ENCODE measurements around the gene PTPRN2. TPM values are rescaled to one million over a fixed set of nuclear protein-coding genes. Genes with fewer than 3 reads are reported as not detected.

PTPRN2 gene
- total and polyA plus RNA-seq, 8 donors = 12.2 to 49.2 (median 31.8) TPM

GRCh38 chr7:158259141-158259540 lies 328.5 kb downstream of the PTPRN2 start:
- no peak for FAIRE-seq
- 96 to 97% methylated on average over 10 of the region's 10 CpGs for WGBS, 2 donors
- Histone ChIP-seq H3K4me1 (no peaks in the 10 kb centered on the region), H3K27ac (no peak overlapping the region), H3K9me3 (no peaks in the 10 kb centered on the region), H3K36me3 (no peaks in the 10 kb centered on the region), H3K27me3 (no peaks in the 10 kb centered on the region), H3K4me3 (no peak overlapping the region)
- no peak for ATAC-seq
- no peak for TF ChIP-seq CTCF (IDR thresholded peaks at IDR 0.05)
- intact Hi-C loops (cut with DNase I) = no loop called here
- peak in 2 of 6 donors; percentile 25 to 32 for DNase-seq

DNA sequence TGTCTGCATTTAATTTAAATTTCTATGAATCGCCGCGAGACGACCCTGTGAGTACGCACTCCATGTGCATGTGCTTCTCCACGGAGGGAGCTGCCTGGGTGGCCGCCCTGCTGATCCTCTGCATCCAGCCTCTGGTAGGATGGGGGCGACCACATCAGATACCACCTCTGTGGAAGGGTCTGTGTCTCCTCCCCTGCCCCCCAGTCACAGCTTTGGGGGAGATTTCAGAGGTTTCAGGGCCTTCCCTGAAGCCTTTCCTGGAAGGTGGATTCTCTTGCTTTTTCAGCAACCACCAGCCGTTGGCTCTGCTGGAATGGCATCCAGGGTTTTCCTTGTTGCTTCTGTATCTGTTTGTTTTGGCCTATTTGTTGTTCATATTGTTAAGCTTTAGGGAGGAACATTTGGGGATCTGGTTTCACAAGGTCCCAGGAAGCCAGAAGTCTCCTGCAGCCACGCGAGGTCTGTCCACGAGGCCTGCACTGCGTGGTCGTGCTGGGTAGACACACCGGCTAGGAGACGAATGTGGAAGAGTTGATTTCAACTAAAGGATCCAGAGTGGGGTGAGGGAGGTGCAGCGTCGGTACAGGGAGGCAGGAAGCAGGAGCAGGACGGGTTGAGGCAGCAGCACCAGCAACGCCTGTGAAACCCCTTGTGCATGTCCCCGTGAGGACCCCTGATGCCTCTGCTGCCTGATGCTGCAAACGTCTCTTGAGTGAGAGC lies 329.1 kb downstream of the PTPRN2 start:
- Histone ChIP-seq H3K27me3 (no peaks in the 10 kb centered on the region), H3K4me3 (no peak overlapping the region), H3K4me1 (no peaks in the 10 kb centered on the region), H3K36me3 (no peaks in the 10 kb centered on the region), H3K9me3 (no peaks in the 10 kb centered on the region), H3K27ac (no peak overlapping the region)
- ATAC-seq = no peak
- no peak for TF ChIP-seq CTCF (IDR thresholded peaks at IDR 0.05)
- intact Hi-C loops (cut with DNase I) = no loop called here
- peak in 2 of 6 donors; percentile 24 to 32 for DNase-seq
- WGBS, 2 donors = 89 to 93% methylated on average over 22 of the region's 22 CpGs
- FAIRE-seq = no peak

DNA sequence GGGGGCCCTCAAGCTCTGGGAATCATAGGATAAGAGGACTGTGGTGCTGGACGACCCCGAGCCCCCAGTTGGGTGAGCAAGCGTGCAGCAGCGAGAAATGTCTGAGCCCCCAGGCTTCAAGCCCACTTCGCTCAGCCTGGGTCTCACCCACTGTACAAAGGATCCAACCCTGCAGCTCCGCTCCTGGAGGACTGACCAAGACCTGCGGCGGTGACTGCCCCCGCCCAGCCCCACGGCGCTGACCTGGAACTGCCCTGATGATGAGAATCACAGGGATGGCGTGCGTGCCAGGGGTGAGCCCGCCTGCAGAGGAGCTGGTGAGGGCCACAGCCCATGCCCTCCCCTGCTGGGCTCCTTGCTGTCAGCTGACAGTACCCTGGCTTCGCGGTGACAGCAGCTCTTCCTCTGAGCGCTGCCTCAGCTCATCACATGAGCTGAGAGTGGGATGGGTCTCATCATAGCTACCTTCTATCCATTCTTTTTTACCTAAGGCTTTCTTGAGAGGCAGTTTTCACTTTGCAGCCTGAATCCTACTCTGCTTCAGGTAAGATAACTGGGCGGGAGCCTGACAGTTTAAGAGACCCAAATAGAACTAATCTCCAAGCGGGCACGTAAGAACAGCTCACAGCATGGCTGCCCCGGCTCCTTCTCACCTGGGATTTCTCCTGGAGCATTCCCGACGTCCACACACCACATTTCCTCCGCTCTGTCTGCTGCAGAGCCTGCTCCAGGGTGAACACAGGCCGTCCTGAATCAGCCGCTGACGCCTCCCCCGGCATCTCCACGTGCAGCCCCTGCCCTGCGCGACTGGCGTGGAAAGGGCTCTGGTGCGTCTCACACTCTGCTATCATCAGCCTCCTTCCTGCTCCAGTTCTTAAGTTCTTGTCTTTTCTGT lies 329.9 kb downstream of the PTPRN2 start:
- H3K9me3 ChIP-seq = no peaks in the 10 kb centered on the region
- H3K27ac ChIP-seq = no peak overlapping the region
- ATAC-seq (no peak), DNase-seq (peak in 2 of 6 donors; percentile 54 to 55), FAIRE-seq (no peak)
- H3K27me3 ChIP-seq = no peaks in the 10 kb centered on the region
- no peak overlapping the region for H3K4me3 ChIP-seq
- 93 to 94% methylated on average over 33 of the region's 33 CpGs for WGBS, 2 donors
- intact Hi-C loops (cut with DNase I) = no loop called here
- H3K4me1 ChIP-seq = no peaks in the 10 kb centered on the region
- no peak for TF ChIP-seq CTCF (IDR thresholded peaks at IDR 0.05)
- no peaks in the 10 kb centered on the region for H3K36me3 ChIP-seq

- Histone ChIP-seq H3K4me3 (no peak overlapping the region), H3K27me3 (no peaks in the 10 kb centered on the region), H3K9me3 (no peaks in the 10 kb centered on the region), H3K36me3 (no peaks in the 10 kb centered on the region), H3K4me1 (no peaks in the 10 kb centered on the region), H3K27ac (no peak overlapping the region)
- no peak for TF ChIP-seq CTCF (IDR thresholded peaks at IDR 0.05)
- intact Hi-C loops (cut with DNase I) = no loop called here
- ATAC-seq = no peak
- 95% methylated on average over 12 of the region's 12 CpGs for WGBS, 2 donors
- FAIRE-seq = no peak
- DNase-seq = peak in 2 of 6 donors; percentile 17 to 29
These were observed 330.6 kb downstream of the PTPRN2 start for GRCh38 chr7:158257001-158257400.
